Measurements from ENCODE around the gene PPOX. TPM values are rescaled to one million over a fixed set of nuclear protein-coding genes. Genes with fewer than 3 reads are reported as not detected.

Gene PPOX
- polyA plus RNA-seq, 1 of the 3 experiments (the other 2 are of a cell fraction), result 30.7 TPM

- Histone ChIP-seq H3K4me2 (no peak overlapping the region), H3K79me2 (ENCODE audit: insufficient read depth) (peaks cover 5% of the 10 kb centered on the region; the same call in 1 of the 2 replicates), H2AFZ (ENCODE audit: low read depth) (no peak overlapping the region), H3K27ac (ENCODE audit: low read depth in 2 of 2, low read length in 1 of 2) (no peak overlapping the region), H4K20me1 (ENCODE audit: insufficient read depth) (no peaks in the 10 kb centered on the region), H3K9me2 (no peaks in the 10 kb centered on the region), H3K27me3 (ENCODE audit: insufficient read depth) (no peaks in the 10 kb centered on the region), H3F3A (replicated peaks; ENCODE audit: insufficient read depth) (peaks cover 14% of the 10 kb centered on the region), H3K9me3 (no peaks in the 10 kb centered on the region), H3K4me1 (ENCODE audit: control insufficient read depth in 1 of 2, insufficient read depth in 2 of 2, low read depth in 1 of 2, low read length in 1 of 2) (peaks cover 0 to 20% of the 10 kb centered on the region in 2 experiments; a peak in 1 of 4 replicates), H3K9ac (no peak overlapping the region), H3K4me3 (ENCODE audit: low read depth in 2 of 2, low read length in 1 of 2) (no peak overlapping the region), H3K36me3 (replicated peaks in 1 of 2; ENCODE audit: control insufficient read depth in 1 of 2, insufficient read depth in 2 of 2, low read length in 1 of 2) (peaks cover 37 to 59% of the 10 kb centered on the region in 2 experiments)
- WGBS (ENCODE audit: low lambda C conversion rate), result 92% methylated on average over 9 of the region's 9 CpGs
- TF ChIP-seq RCOR1 (IDR thresholded peaks at IDR 0.05; ENCODE audit: low read length) (no peak), CHD2 (IDR thresholded peaks at IDR 0.05; ENCODE audit: low read length, partially characterized antibody) (no peak), USF1 (IDR thresholded peaks at IDR 0.05; ENCODE audit: borderline replicate concordance, low read depth) (no peak), JUND (IDR thresholded peaks at IDR 0.05) (no peak), NFIC (IDR thresholded peaks at IDR 0.05; ENCODE audit: borderline replicate concordance) (no peak), TAF1 (IDR thresholded peaks at IDR 0.05; ENCODE audit: borderline replicate concordance, low read depth, low read length) (no peak), REST (IDR thresholded peaks at IDR 0.05; ENCODE audit: low read depth, low read length) (no peak), GATA2 (CRISPR knock-in tag; IDR thresholded peaks at IDR 0.05) (no peak), GABPA (IDR thresholded peaks at IDR 0.05; ENCODE audit: low read depth) (no peak), YY1 (IDR thresholded peaks at IDR 0.05; ENCODE audit: low read depth) (no peak), PBX3 (IDR thresholded peaks at IDR 0.05) (no peak), FOXM1 (IDR thresholded peaks at IDR 0.05; ENCODE audit: low read depth) (no peak), RXRA (IDR thresholded peaks at IDR 0.05; ENCODE audit: borderline replicate concordance, low read depth) (no peak), SMC3 (IDR thresholded peaks at IDR 0.05; ENCODE audit: low read depth, low read length) (no peak), SIN3A (IDR thresholded peaks at IDR 0.05; ENCODE audit: borderline replicate concordance, low read depth, low read length) (no peak), TEAD4 (IDR thresholded peaks at IDR 0.05; ENCODE audit: borderline replicate concordance, insufficient read depth) (no peak), IRF3 (IDR thresholded peaks at IDR 0.05; ENCODE audit: low read depth, low read length) (no peak), MAX (IDR thresholded peaks at IDR 0.05; ENCODE audit: low read depth) (no peak), NRF1 (IDR thresholded peaks at IDR 0.05; ENCODE audit: low read depth, low read length) (no peak)
- CTCF ChIA-PET, result interaction anchor here (1.4 to 1.5 kb wide), 2 partner anchors 10 to 23 kb away, joined by 3 to 4 read pairs; no protein-coding TSS in a partner anchor
- no peak for DNase-seq
- POLR2A ChIA-PET, result no interaction called here
These were observed 2.7 kb downstream of the PPOX start for GRCh38 chr1:161168906-161169305.
